Neural progenitor cell (in vitro differentiated cells): ENCODE data around the gene TLE1.

ENCODE experiments used
- EZH2 ChIP-seq: fragments of 200-600 bp; sonication (generic); IDR thresholded peaks from 2 replicates; pipeline ENCODE4 v1.6.1; 2017; ENCODE audit warnings: antibody characterized with exemption, mild to moderate bottlenecking, moderate library complexity
- EZH2phosphoT487 ChIP-seq: fragments of 200-600 bp; sonication (generic); IDR thresholded peaks from 2 replicates; pipeline ENCODE4 v1.6.1; 2017; ENCODE audit warnings: antibody characterized with exemption
- TF ChIP-seq, protein P1 (sequence below): fragments of 200-600 bp; sonication (generic); IDR thresholded peaks from 2 replicates; pipeline ENCODE4 v1.5.1; 2017; ENCODE audit warnings: antibody characterized with exemption, mild to moderate bottlenecking

DNA sequence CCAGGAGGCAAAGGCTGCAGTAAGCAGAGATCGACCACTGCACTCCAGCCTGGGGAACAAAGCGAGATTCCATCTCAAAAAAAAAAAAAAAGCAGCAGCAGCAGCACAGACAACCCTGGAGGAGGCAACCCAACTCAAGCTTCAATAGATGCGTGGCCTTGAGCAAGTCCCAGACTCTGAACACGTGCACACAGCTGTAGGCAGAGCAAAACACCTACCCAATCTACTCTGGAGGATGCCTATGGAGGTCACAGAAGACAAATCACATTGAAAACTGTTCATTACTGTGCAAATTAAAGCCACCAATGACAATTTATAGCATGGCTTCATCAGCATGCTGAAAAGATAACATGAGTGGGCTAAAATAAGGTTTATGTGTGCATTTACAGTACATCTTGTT, 7.2 kb downstream of the TLE1 start:
- TF ChIP-seq, protein P1, sequence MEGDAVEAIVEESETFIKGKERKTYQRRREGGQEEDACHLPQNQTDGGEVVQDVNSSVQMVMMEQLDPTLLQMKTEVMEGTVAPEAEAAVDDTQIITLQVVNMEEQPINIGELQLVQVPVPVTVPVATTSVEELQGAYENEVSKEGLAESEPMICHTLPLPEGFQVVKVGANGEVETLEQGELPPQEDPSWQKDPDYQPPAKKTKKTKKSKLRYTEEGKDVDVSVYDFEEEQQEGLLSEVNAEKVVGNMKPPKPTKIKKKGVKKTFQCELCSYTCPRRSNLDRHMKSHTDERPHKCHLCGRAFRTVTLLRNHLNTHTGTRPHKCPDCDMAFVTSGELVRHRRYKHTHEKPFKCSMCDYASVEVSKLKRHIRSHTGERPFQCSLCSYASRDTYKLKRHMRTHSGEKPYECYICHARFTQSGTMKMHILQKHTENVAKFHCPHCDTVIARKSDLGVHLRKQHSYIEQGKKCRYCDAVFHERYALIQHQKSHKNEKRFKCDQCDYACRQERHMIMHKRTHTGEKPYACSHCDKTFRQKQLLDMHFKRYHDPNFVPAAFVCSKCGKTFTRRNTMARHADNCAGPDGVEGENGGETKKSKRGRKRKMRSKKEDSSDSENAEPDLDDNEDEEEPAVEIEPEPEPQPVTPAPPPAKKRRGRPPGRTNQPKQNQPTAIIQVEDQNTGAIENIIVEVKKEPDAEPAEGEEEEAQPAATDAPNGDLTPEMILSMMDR, result no peak
- no peak for TF ChIP-seq EZH2phosphoT487
- no peak for TF ChIP-seq EZH2
